Measurements from ENCODE around the gene PLEKHG4. TPM values are rescaled to one million over a fixed set of nuclear protein-coding genes. Genes with fewer than 3 reads are reported as not detected.

Gene PLEKHG4
- polyA plus RNA-seq, 1 of the 3 experiments (the other 2 are of a cell fraction): 65.5 TPM

GRCh38 chr16:67244387-67245185 lies 34.7 kb upstream of the PLEKHG4 start:
- CTCF ChIA-PET: interaction anchor here (1.1 to 2.1 kb wide), 3 partner anchors 90 to 291 kb away, joined by 3 to 5 read pairs (median 4); no protein-coding TSS in a partner anchor

More at GRCh38 chr16:67244387-67245185, 34.7 kb upstream of the PLEKHG4 start:
- peaks cover 46 to 66% of the 10 kb centered on the region in 2 experiments for H3K4me1 ChIP-seq (ENCODE audit: control insufficient read depth in 1 of 2, insufficient read depth in 2 of 2, low read depth in 1 of 2, low read length in 1 of 2)
- 14% methylated on average over 4 of the region's 5 CpGs for WGBS (ENCODE audit: low lambda C conversion rate)
- TF ChIP-seq TAF1 (IDR thresholded peaks at IDR 0.05; ENCODE audit: borderline replicate concordance, low read depth, low read length) (no peak; the same call in 1 of the 2 replicates), RXRA (IDR thresholded peaks at IDR 0.05; ENCODE audit: borderline replicate concordance, low read depth) (no peak), RCOR1 (IDR thresholded peaks at IDR 0.05; ENCODE audit: low read length) (no peak), FOSL2 (IDR thresholded peaks at IDR 0.05; ENCODE audit: borderline replicate concordance, low read depth) (peak; percentile 83), TEAD4 (IDR thresholded peaks at IDR 0.05; ENCODE audit: borderline replicate concordance, insufficient read depth) (no peak), GATA2 (CRISPR knock-in tag; IDR thresholded peaks at IDR 0.05) (no peak), EP300 (IDR thresholded peaks at IDR 0.05; ENCODE audit: borderline replicate concordance in 1 of 2, low read depth in 1 of 2, low read length in 1 of 2) (no peak; a peak in 1 of 4 replicates), USF2 (IDR thresholded peaks at IDR 0.05; ENCODE audit: borderline replicate concordance, low read depth, low read length) (no peak), SMC3 (IDR thresholded peaks at IDR 0.05; ENCODE audit: low read depth, low read length) (no peak), TCF12 (IDR thresholded peaks at IDR 0.05) (no peak), RAD21 (IDR thresholded peaks at IDR 0.05; ENCODE audit: low read length) (no peak), EZH2phosphoT487 (IDR thresholded peaks at IDR 0.05; ENCODE audit: borderline replicate concordance, low read depth) (no peak), RFX5 (IDR thresholded peaks at IDR 0.05; ENCODE audit: low read length) (no peak), NRF1 (IDR thresholded peaks at IDR 0.05; ENCODE audit: low read depth, low read length) (no peak), GABPA (IDR thresholded peaks at IDR 0.05; ENCODE audit: low read depth) (no peak; the same call in 1 of the 2 replicates), POLR2AphosphoS5 (IDR thresholded peaks at IDR 0.05; ENCODE audit: low read depth, low read length) (peak; percentile 67; the same call in 1 of the 2 replicates), YY1 (IDR thresholded peaks at IDR 0.05; ENCODE audit: low read depth) (no peak), MXI1 (IDR thresholded peaks at IDR 0.05; ENCODE audit: low read depth, low read length) (no peak), PBX3 (IDR thresholded peaks at IDR 0.05) (0 out of 2 replicates have a peak, but pooled peaks have one; percentile 13), FOXM1 (IDR thresholded peaks at IDR 0.05; ENCODE audit: low read depth) (no peak), NFIC (IDR thresholded peaks at IDR 0.05; ENCODE audit: borderline replicate concordance) (no peak), ZBTB33 (IDR thresholded peaks at IDR 0.05; ENCODE audit: borderline replicate concordance, low read depth) (no peak), IRF3 (IDR thresholded peaks at IDR 0.05; ENCODE audit: low read depth, low read length) (no peak), ELF1 (IDR thresholded peaks at IDR 0.05) (peak; percentile 36; the same call in 1 of the 2 replicates), JUND (IDR thresholded peaks at IDR 0.05) (peak; percentile 60; the same call in 1 of the 2 replicates)
- peak overlapping the region; percentile 98 for H3K4me2 ChIP-seq
- H3K9ac ChIP-seq: peak overlapping the region; percentile 88; the same call in 1 of the 2 replicates
- peaks cover 42% of the 10 kb centered on the region for H3F3A ChIP-seq (replicated peaks; ENCODE audit: insufficient read depth)
- peak overlapping the region; percentile 61 to 96 for H3K27ac ChIP-seq (ENCODE audit: low read depth in 2 of 2, low read length in 1 of 2)
- H2AFZ ChIP-seq (ENCODE audit: low read depth): no peak overlapping the region
- H3K36me3 ChIP-seq (replicated peaks in 1 of 2; ENCODE audit: control insufficient read depth in 1 of 2, insufficient read depth in 2 of 2, low read length in 1 of 2): peaks cover 1 to 7% of the 10 kb centered on the region in 2 experiments
- H3K4me3 ChIP-seq (ENCODE audit: low read depth in 2 of 2, low read length in 1 of 2): peak overlapping the region in 1 of 2 experiments; percentile 92; a peak in 2 of 4 replicates
- DNase-seq: no peak
- no peaks in the 10 kb centered on the region for H3K27me3 ChIP-seq (ENCODE audit: insufficient read depth)
- no peaks in the 10 kb centered on the region for H3K9me2 ChIP-seq
- H4K20me1 ChIP-seq (ENCODE audit: insufficient read depth): no peaks in the 10 kb centered on the region
- no peaks in the 10 kb centered on the region for H3K9me3 ChIP-seq
- H3K79me2 ChIP-seq (ENCODE audit: insufficient read depth): peaks cover 61% of the 10 kb centered on the region
- POLR2A ChIA-PET: no interaction called here

Data from SK-N-SH (cell line).